HG03565 (cell line): ENCODE results near the gene FSIP1.

Experiments
- ATAC-seq: cut with Tn5 transposase; IDR thresholded peaks from one replicate; pipeline ENCODE4 v1.9.1; 2021; ENCODE audit warnings: mild to moderate bottlenecking, moderate library complexity; ENCODE audit not compliant: unreplicated experiment

The FSIP1 gene

GRCh38 chr15:39767921-39768320 lies 14.7 kb downstream of the FSIP1 start:
- no peak for ATAC-seq

- ATAC-seq, result no peak
Observed at GRCh38 chr15:39761006-39761405, 21.6 kb downstream of the FSIP1 start.

GRCh38 chr15:39756806-39757522 lies 25.7 kb downstream of the FSIP1 start:
- no peak for ATAC-seq

- ATAC-seq, result no peak
Observed at GRCh38 chr15:39752991-39753390, 29.6 kb downstream of the FSIP1 start.

GRCh38 chr15:39752246-39752645 lies 30.4 kb downstream of the FSIP1 start:
- ATAC-seq, result no peak

- no peak for ATAC-seq
Observed at GRCh38 chr15:39748276-39748675, 34.4 kb downstream of the FSIP1 start.

- no peak for ATAC-seq
Observed at GRCh38 chr15:39747326-39747725, 35.3 kb downstream of the FSIP1 start.

GRCh38 chr15:39746714-39747276 lies 35.8 kb downstream of the FSIP1 start:
- ATAC-seq, result no peak

- no peak for ATAC-seq
Observed at GRCh38 chr15:39746176-39746575, 36.5 kb downstream of the FSIP1 start.

- ATAC-seq, result no peak
Observed at GRCh38 chr15:39745415-39745814, 37.2 kb downstream of the FSIP1 start.

- no peak for ATAC-seq
Observed at GRCh38 chr15:39744334-39745103, 38.1 kb downstream of the FSIP1 start.

- no peak for ATAC-seq
Observed at GRCh38 chr15:39743611-39744010, 39.0 kb downstream of the FSIP1 start.

- no peak for ATAC-seq
Observed at GRCh38 chr15:39741258-39741657, 41.4 kb downstream of the FSIP1 start.

GRCh38 chr15:39738998-39739397 lies 43.6 kb downstream of the FSIP1 start:
- no peak for ATAC-seq

GRCh38 chr15:39737196-39737550 lies 45.5 kb downstream of the FSIP1 start:
- no peak for ATAC-seq

- no peak for ATAC-seq
Observed at GRCh38 chr15:39736412-39737195, 46.0 kb downstream of the FSIP1 start.

- no peak for ATAC-seq
Observed at GRCh38 chr15:39735120-39735717, 47.4 kb downstream of the FSIP1 start.

GRCh38 chr15:39731266-39731665 lies 51.4 kb downstream of the FSIP1 start:
- ATAC-seq, result no peak

- ATAC-seq, result no peak
Observed at GRCh38 chr15:39730552-39730951, 52.1 kb downstream of the FSIP1 start.

- no peak for ATAC-seq
Observed at GRCh38 chr15:39729500-39729899, 53.1 kb downstream of the FSIP1 start.

- ATAC-seq, result no peak
Observed at GRCh38 chr15:39728845-39729244, 53.8 kb downstream of the FSIP1 start.
